Right lobe of liver (tissue), 6 donors: ENCODE measurements around the gene RAB28. TPM values are rescaled to one million over a fixed set of nuclear protein-coding genes. Genes with fewer than 3 reads are reported as not detected.
A peak's percentile ranks its signal among the peaks of the same experiment; 100 is the strongest.

Experiments
- ATAC-seq, 4 donors: fragments of 200-7000 bp; cut with Tn5 transposase; one replicate each; pipeline ENCODE4 v1.9.1; 2020; ENCODE audit warnings: mild to moderate bottlenecking in 4 of 4, moderate library complexity in 4 of 4
- DNase-seq, 3 donors: peaks; one replicate each; pipeline ENCODE4 v3.0.0-alpha.2; 2020
- H3K27ac ChIP-seq, 3 donors: fragments of 200-600 bp; one replicate each; pipeline ENCODE4 v1.8.0; 2022
- H3K27me3 ChIP-seq, 2 donors: fragments of 200-600 bp; one replicate each; pipeline ENCODE4 v1.8.0; 2022
- H3K36me3 ChIP-seq, 4 donors: fragments of 200-600 bp; sonication (generic) in 1 of 4; one replicate each; pipeline versions ENCODE4 v1.5.1 to v1.8.0; 2017 to 2022; ENCODE audit warnings: control low read depth in 1 of 4
- H3K4me1 ChIP-seq, 4 donors: fragments of 200-600 bp; sonication (generic) in 1 of 4; one replicate each; pipeline versions ENCODE4 v1.5.1 to v1.8.0; 2017 to 2022; ENCODE audit warnings: control low read depth in 1 of 4
- H3K4me3 ChIP-seq, 3 donors: fragments of 200-600 bp; one replicate each; pipeline ENCODE4 v1.8.0; 2022
- H3K9me3 ChIP-seq, 4 donors: fragments of 200-600 bp; sonication (generic) in 1 of 4; one replicate each; pipeline versions ENCODE4 v1.5.1 to v1.8.0; 2017 to 2022; ENCODE audit warnings: control low read depth in 1 of 4
- POLR2A ChIP-seq: fragments of 450-650 bp; IDR thresholded peaks from one replicate; pipeline ENCODE4 v1.6.1; 2017; ENCODE audit warnings: antibody characterized with exemption, mild to moderate bottlenecking
- WGBS: methylation state at CpG from one replicate; pipeline ENCODE4 v1.1.6; 2018; ENCODE audit warnings: low coverage, low lambda C conversion rate; ENCODE audit not compliant: insufficient coverage; ENCODE audit errors: missing lambda C conversion rate; 5-methylcytosine and 5-hydroxymethylcytosine counted together
- intact Hi-C, 2 donors: fragments of 100-400 bp; cut with DNase I; formaldehyde crosslinking; loops; one replicate each; pipeline versions ENCODE4 v1.11.2 to v1.14.1; 2022
- total RNA-seq, 6 experiments: library from RNA; depleted of rRNA in 2 of 6; stranded (reverse); fragments of >200 nt in 2 of 6; fragmentation: NEBNext Ultra II Directional in 3 of 6; extraction: Animal tissue kit (Norgen Biotek cat#: 25700) in 3 of 6; gene quantifications; one replicate each; pipeline versions ENCODE4 v1.1.0 to v1.2.4, GENCODE V29; 2016 to 2023
- TF ChIP-seq, protein P1 (sequence below), 4 donors: fragments of 200-600 bp in 3 of 4; fragments of 450-650 bp in 1 of 4; IDR thresholded peaks; one replicate each; pipeline versions ENCODE4 v1.5.1 to v1.8.0; 2016 to 2022; ENCODE audit warnings: antibody characterized with exemption in 4 of 4, mild to moderate bottlenecking in 2 of 4
- donor health status: DM: no; HTN: yes; CAD: no.
- donor health status: DM: no; HTN: no; CAD: no.
- donor health status: DM: no; HTN: no; CAD: no.
- donor health status: DM: no; HTN: yes; CAD: no.
- donor health status: DM: no; HTN: yes; CAD: no.

RAB28 gene
- total RNA-seq, 6 experiments from 2014 or later, result 3.8 to 5.8 (median 5.1) TPM

GRCh38 chr4:13484749-13485221, 645 bp upstream of the RAB28 start:
- DNase-seq (no peak), ATAC-seq (peak; percentile 8 to 31 (median 12))
- Histone ChIP-seq H3K27ac (peak overlapping the region; percentile 89 to 91 (median 91)), H3K36me3 (no peaks in the 10 kb centered on the region), H3K9me3 (no peaks in the 10 kb centered on the region), H3K4me3 (peak overlapping the region; percentile 83 to 91 (median 87)), H3K4me1 (peaks cover 0 to 11% (median 0%) of the 10 kb centered on the region in 4 donors), H3K27me3 (no peaks in the 10 kb centered on the region)
- intact Hi-C loops, result no loop called here
- 2% methylated on average over 20 of the region's 23 CpGs for WGBS
- TF ChIP-seq POLR2A, result no peak
- TF ChIP-seq, protein P1, sequence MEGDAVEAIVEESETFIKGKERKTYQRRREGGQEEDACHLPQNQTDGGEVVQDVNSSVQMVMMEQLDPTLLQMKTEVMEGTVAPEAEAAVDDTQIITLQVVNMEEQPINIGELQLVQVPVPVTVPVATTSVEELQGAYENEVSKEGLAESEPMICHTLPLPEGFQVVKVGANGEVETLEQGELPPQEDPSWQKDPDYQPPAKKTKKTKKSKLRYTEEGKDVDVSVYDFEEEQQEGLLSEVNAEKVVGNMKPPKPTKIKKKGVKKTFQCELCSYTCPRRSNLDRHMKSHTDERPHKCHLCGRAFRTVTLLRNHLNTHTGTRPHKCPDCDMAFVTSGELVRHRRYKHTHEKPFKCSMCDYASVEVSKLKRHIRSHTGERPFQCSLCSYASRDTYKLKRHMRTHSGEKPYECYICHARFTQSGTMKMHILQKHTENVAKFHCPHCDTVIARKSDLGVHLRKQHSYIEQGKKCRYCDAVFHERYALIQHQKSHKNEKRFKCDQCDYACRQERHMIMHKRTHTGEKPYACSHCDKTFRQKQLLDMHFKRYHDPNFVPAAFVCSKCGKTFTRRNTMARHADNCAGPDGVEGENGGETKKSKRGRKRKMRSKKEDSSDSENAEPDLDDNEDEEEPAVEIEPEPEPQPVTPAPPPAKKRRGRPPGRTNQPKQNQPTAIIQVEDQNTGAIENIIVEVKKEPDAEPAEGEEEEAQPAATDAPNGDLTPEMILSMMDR (IDR thresholded peaks at IDR 0.05), result no peak

GRCh38 chr4:13483768-13484121, 395 bp downstream of the RAB28 start:
- Histone ChIP-seq H3K27me3 (no peaks in the 10 kb centered on the region), H3K4me3 (peak overlapping the region; percentile 83 to 91 (median 87)), H3K9me3 (no peaks in the 10 kb centered on the region), H3K27ac (peak overlapping the region; percentile 89 to 91 (median 91)), H3K4me1 (peaks cover 0 to 11% (median 0%) of the 10 kb centered on the region in 4 donors), H3K36me3 (no peaks in the 10 kb centered on the region)
- ATAC-seq (peak; percentile 47 to 57 (median 50)), DNase-seq (no peak)
- no peak for TF ChIP-seq POLR2A
- TF ChIP-seq, protein P1 (IDR thresholded peaks at IDR 0.05), result no peak
- 0% methylated on average over 5 of the region's 30 CpGs for WGBS
- intact Hi-C loops, result no loop called here

DNA sequence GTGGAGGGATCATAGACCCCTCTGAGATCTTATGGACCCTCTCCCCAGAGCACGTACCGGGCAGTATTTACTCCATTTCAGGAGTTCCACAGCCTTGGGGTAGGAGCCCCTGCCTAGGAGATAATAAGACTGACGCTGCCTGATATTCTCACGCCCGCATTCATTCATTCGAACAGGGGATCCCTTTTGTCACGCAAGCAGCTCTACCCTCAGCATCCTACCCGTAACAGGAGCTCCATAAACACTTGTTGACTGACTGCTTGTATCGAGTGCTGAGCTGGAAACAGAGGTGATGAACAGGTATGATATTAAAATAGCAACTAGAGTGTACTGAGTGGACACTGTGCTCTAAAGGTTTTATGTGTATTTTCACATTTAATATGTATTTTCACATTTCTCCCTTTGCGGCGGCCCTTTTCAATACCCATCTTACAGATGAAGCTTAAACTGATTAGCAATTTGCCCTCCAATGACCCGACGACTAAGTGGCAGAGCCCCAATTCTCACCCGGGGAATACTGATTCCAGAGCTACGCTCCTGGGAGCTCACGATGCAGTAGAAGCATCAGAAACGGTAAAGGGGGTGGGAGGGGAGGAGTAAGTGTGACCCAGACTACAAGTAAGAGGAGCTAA, 888 bp downstream of the RAB28 start:
- ATAC-seq, result no peak
- Histone ChIP-seq H3K9me3 (no peaks in the 10 kb centered on the region), H3K4me1 (peaks cover 0 to 11% (median 0%) of the 10 kb centered on the region in 4 donors), H3K27ac (peak overlapping the region; percentile 89 to 91 (median 91)), H3K27me3 (no peaks in the 10 kb centered on the region), H3K4me3 (peak overlapping the region; percentile 83 to 91 (median 87)), H3K36me3 (no peaks in the 10 kb centered on the region)
- intact Hi-C loops, result no loop called here
- TF ChIP-seq, protein P1 (IDR thresholded peaks at IDR 0.05), result no peak
- TF ChIP-seq POLR2A, result no peak
- DNase-seq, result no peak
- WGBS, result 10% methylated on average over 14 of the region's 17 CpGs

DNA sequence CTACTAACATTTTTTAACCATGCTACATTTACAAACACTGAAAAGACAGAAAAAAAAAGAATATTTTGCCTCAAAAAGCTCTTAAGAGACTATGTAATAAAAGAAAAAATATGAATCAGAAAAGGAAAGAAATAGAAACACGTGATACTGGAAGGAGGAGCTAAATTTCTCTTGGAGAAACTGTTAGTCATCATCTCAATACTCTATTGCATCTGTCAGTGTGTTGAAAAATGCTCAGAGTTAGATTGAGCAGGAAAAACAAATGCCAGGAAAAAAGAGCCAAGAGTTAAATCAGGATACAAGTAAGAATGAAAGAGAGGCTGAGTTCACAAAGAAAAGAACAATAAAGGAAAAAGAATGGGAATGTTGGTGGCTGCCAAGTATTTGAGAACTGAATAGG, 2.6 kb downstream of the RAB28 start:
- DNase-seq, result no peak
- peaks cover 0 to 11% (median 0%) of the 10 kb centered on the region in 4 donors for H3K4me1 ChIP-seq
- H3K4me3 ChIP-seq, result no peak overlapping the region
- no peak for ATAC-seq
- no peaks in the 10 kb centered on the region for H3K36me3 ChIP-seq
- intact Hi-C loops, result no loop called here
- H3K27me3 ChIP-seq, result no peaks in the 10 kb centered on the region
- TF ChIP-seq, protein P1 (IDR thresholded peaks at IDR 0.05), result no peak
- TF ChIP-seq POLR2A, result no peak
- WGBS, result 43% methylated on average over 1 of the region's 1 CpG
- no peak overlapping the region for H3K27ac ChIP-seq
- no peaks in the 10 kb centered on the region for H3K9me3 ChIP-seq
